Natural killer cell (primary cell): ENCODE data around the gene COL6A3. TPM values are rescaled to one million over a fixed set of nuclear protein-coding genes. Genes with fewer than 3 reads are reported as not detected.

Source experiments
- ATAC-seq, 3 donors: fragments of 150-1000 bp in 2 of 3; fragments of 200-7000 bp in 1 of 3; cut with Tn5 transposase; 1 replicate in 1 of 3; 2 replicates in 2 of 3; pipeline ENCODE4 v1.10.0; 2021; ENCODE audit warnings: mild to moderate bottlenecking in 2 of 3, moderate library complexity in 2 of 3
- DNase-seq, 2 donors: peaks; one replicate each; pipeline versions ENCODE4 v3.0.0 to v3.0.0-alpha.2; 2013 to 2021; ENCODE audit warnings: mixed read lengths in 1 of 2
- H3K27ac ChIP-seq: one replicate; pipeline ENCODE4 v1.5.1; 2013; ENCODE audit warnings: mild to moderate bottlenecking, low read length
- H3K27me3 ChIP-seq: one replicate; pipeline ENCODE4 v1.6.1; 2013; ENCODE audit warnings: low read length; ENCODE audit not compliant: control insufficient read depth, insufficient read depth
- H3K36me3 ChIP-seq: one replicate; pipeline ENCODE4 v1.6.1; 2013; ENCODE audit warnings: low read length; ENCODE audit not compliant: control insufficient read depth, insufficient read depth
- H3K4me1 ChIP-seq: one replicate; pipeline ENCODE4 v1.6.1; 2013; ENCODE audit warnings: low read length; ENCODE audit not compliant: control insufficient read depth, insufficient read depth
- H3K4me3 ChIP-seq: one replicate; pipeline ENCODE4 v1.5.1; 2013; ENCODE audit warnings: low read length
- H3K9me3 ChIP-seq: one replicate; pipeline ENCODE4 v1.6.1; 2013; ENCODE audit warnings: low read length; ENCODE audit not compliant: control insufficient read depth, insufficient read depth
- H3K27ac Mint-ChIP-seq, 2 donors: one replicate each; pipeline ENCODE4 v1.8.0; 2022; ENCODE audit warnings: mild to moderate bottlenecking in 2 of 2, mixed read lengths in 2 of 2, moderate library complexity in 1 of 2
- H3K27me3 Mint-ChIP-seq, 2 donors: one replicate each; pipeline ENCODE4 v1.8.0; 2022; ENCODE audit warnings: low read depth in 2 of 2, mixed read lengths in 2 of 2
- H3K36me3 Mint-ChIP-seq: one replicate; pipeline ENCODE4 v1.8.0; 2022; ENCODE audit warnings: mixed read lengths
- H3K4me1 Mint-ChIP-seq, 2 donors: one replicate each; pipeline ENCODE4 v1.8.0; 2022; ENCODE audit warnings: mixed read lengths in 2 of 2
- H3K4me3 Mint-ChIP-seq: one replicate; pipeline ENCODE4 v1.8.0; 2022; ENCODE audit warnings: mild to moderate bottlenecking, moderate library complexity, mixed read lengths
- H3K9me3 Mint-ChIP-seq, 2 donors: one replicate each; pipeline ENCODE4 v1.8.0; 2022; ENCODE audit warnings: mixed read lengths in 2 of 2
- WGBS: methylation state at CpG from one replicate; pipeline ENCODE4 v1.1.7; 2013; ENCODE audit warnings: missing lambda C conversion rate; ENCODE audit not compliant: insufficient coverage; 5-methylcytosine and 5-hydroxymethylcytosine counted together
- intact Hi-C: fragments of 100-400 bp; cut with micrococcal nuclease; formaldehyde crosslinking; loops from one replicate; pipeline ENCODE4 v1.14.2; 2022
- total RNA-seq, 4 donors: library from RNA; stranded (reverse); fragments of 120-200 nt in 1 of 4; gene quantifications; one replicate each; pipeline versions ENCODE4 v1.2.3 to v1.2.4, GENCODE V29; 2013 to 2022
- TF ChIP-seq, protein P1 (sequence below): fragments of 200-600 bp; IDR thresholded peaks from one replicate; pipeline ENCODE4 v1.8.0; 2022; ENCODE audit warnings: antibody characterized with exemption

Gene COL6A3, protein sequence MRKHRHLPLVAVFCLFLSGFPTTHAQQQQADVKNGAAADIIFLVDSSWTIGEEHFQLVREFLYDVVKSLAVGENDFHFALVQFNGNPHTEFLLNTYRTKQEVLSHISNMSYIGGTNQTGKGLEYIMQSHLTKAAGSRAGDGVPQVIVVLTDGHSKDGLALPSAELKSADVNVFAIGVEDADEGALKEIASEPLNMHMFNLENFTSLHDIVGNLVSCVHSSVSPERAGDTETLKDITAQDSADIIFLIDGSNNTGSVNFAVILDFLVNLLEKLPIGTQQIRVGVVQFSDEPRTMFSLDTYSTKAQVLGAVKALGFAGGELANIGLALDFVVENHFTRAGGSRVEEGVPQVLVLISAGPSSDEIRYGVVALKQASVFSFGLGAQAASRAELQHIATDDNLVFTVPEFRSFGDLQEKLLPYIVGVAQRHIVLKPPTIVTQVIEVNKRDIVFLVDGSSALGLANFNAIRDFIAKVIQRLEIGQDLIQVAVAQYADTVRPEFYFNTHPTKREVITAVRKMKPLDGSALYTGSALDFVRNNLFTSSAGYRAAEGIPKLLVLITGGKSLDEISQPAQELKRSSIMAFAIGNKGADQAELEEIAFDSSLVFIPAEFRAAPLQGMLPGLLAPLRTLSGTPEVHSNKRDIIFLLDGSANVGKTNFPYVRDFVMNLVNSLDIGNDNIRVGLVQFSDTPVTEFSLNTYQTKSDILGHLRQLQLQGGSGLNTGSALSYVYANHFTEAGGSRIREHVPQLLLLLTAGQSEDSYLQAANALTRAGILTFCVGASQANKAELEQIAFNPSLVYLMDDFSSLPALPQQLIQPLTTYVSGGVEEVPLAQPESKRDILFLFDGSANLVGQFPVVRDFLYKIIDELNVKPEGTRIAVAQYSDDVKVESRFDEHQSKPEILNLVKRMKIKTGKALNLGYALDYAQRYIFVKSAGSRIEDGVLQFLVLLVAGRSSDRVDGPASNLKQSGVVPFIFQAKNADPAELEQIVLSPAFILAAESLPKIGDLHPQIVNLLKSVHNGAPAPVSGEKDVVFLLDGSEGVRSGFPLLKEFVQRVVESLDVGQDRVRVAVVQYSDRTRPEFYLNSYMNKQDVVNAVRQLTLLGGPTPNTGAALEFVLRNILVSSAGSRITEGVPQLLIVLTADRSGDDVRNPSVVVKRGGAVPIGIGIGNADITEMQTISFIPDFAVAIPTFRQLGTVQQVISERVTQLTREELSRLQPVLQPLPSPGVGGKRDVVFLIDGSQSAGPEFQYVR (N-terminal part only)
- under 1 TPM; 0.10 to 0.31 (median 0.29) TPM for total RNA-seq
- 0.32 TPM for total RNA-seq (2013)

DNA sequence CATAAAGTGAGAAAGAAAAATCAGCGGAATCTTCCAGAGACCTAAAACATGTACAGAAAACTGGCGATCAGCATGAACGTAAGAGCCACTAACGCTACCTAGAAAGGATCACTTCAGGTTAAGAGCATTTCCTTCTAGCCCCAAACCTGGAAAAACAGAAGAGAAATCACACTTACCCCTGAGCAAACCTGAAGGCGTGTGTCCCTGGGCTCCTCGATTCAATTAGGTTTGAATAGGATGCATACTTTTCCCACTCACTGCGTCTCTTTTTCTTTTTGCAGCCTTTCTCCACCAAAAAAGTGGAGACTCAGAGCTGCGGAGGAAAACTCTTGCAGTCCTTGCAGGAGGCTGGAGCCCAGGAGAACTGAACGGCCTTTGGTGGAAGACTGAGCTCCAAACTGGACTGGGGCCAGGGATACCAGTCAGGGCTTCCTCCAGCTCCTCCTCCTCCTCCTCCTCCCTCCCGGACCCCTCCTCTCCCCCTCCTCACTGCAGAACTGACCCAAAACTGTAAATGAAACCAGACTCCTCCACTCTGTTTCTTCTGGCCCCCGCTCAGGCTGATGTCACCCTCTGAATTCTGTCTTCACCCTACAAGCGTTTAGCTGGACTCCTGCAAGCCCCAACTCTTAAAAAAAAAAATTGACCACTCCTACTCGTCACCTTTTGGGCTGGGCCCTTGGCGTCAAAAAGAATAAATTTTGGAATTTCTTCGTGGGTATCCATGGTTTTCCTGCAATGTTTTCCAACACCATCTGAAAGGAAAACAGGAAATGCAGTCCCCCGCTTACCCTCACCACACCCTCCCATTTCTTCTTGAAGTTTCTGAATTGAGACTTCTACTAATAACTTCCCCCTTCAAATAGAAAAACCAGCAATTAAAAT is at the start of gene COL6A3:
TSS of gene COL6A3 (minus strand) at position 388 of the 885 bp plus-strand sequence. CDS start 17,347 bp downstream, outside the sequence.
- H3K9me3 ChIP-seq = no peaks in the 10 kb centered on the region
- no peaks in the 10 kb centered on the region for H3K36me3 Mint-ChIP-seq
- DNase-seq (no peak), ATAC-seq (no peak)
- WGBS = 83% methylated on average over 15 of the region's 16 CpGs
- H3K4me3 ChIP-seq = no peak within 1 kb of the TSS
- intact Hi-C loops = no loop called here
- H3K27ac Mint-ChIP-seq = no peak within 1 kb of the TSS
- no peaks in the 10 kb centered on the region for H3K27me3 ChIP-seq
- H3K36me3 ChIP-seq = no peaks in the 10 kb centered on the region
- TF ChIP-seq, protein P1, sequence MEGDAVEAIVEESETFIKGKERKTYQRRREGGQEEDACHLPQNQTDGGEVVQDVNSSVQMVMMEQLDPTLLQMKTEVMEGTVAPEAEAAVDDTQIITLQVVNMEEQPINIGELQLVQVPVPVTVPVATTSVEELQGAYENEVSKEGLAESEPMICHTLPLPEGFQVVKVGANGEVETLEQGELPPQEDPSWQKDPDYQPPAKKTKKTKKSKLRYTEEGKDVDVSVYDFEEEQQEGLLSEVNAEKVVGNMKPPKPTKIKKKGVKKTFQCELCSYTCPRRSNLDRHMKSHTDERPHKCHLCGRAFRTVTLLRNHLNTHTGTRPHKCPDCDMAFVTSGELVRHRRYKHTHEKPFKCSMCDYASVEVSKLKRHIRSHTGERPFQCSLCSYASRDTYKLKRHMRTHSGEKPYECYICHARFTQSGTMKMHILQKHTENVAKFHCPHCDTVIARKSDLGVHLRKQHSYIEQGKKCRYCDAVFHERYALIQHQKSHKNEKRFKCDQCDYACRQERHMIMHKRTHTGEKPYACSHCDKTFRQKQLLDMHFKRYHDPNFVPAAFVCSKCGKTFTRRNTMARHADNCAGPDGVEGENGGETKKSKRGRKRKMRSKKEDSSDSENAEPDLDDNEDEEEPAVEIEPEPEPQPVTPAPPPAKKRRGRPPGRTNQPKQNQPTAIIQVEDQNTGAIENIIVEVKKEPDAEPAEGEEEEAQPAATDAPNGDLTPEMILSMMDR = no peak
- no peaks in the 10 kb centered on the region for H3K4me1 ChIP-seq
- H3K9me3 Mint-ChIP-seq = no peaks in the 10 kb centered on the region
- peaks cover 30 to 58% of the 10 kb centered on the region in 2 donors for H3K27me3 Mint-ChIP-seq
- H3K4me1 Mint-ChIP-seq = no peaks in the 10 kb centered on the region
- no peak within 1 kb of the TSS for H3K4me3 Mint-ChIP-seq
- no peak within 1 kb of the TSS for H3K27ac ChIP-seq

DNA sequence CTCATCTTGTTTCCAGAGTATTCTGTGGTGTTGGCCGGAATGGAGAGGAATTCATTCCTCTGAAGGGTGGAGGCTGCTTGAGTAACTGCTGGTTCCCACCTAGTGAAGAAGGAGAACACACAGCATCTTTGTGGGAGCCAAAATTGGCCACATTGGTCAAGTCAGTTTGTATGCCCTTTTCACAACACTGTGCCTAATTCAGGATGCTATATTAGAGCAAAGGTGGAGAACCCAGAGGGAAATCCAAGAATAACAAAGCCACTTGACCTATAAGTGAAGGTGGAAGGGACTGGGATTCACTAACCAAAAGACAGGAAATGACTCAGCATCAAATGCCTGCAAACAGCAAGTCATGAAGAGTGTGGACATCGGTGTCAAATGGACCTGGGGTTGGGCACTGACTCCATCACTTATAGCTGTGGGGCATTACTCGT is 45.8 kb upstream of the COL6A3 start:
- TF ChIP-seq, protein P1 = no peak
- intact Hi-C loops = no loop called here
- peaks cover 6 to 14% of the 10 kb centered on the region in 2 donors for H3K27me3 Mint-ChIP-seq
- Histone ChIP-seq H3K9me3 (no peaks in the 10 kb centered on the region), H3K4me1 (no peaks in the 10 kb centered on the region), H3K4me3 (no peak overlapping the region), H3K27me3 (no peaks in the 10 kb centered on the region), H3K36me3 (no peaks in the 10 kb centered on the region), H3K27ac (no peak overlapping the region)
- no peak overlapping the region for H3K4me3 Mint-ChIP-seq
- DNase-seq = no peak
- no peak overlapping the region for H3K27ac Mint-ChIP-seq
- WGBS = 93% methylated on average over 3 of the region's 3 CpGs
- H3K4me1 Mint-ChIP-seq = peaks cover 0 to 5% of the 10 kb centered on the region in 2 donors
- no peak for ATAC-seq
- no peaks in the 10 kb centered on the region for H3K9me3 Mint-ChIP-seq
- no peaks in the 10 kb centered on the region for H3K36me3 Mint-ChIP-seq

DNA sequence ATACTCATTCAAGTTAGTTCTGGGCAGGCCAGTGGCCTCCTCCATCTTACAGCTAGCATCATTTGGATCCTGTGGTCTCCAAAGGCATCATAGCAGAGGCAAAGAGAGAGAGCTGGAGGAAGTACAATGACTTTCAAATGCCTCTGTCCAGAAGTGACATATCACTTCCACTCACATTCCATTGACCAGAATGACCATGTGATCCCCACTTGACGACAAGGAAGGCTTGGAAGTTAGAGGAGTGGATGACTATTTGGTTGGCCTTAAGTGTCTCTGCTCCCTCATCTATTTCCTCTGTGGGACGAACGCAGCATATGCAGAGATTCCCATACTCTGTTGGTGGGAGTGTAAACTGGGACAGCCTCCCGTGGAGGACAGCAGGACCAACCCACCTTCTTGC is 45.3 kb upstream of the COL6A3 start:
- no peak for ATAC-seq
- no peak for DNase-seq
- Mint-ChIP-seq H3K9me3 (no peaks in the 10 kb centered on the region), H3K27me3 (peaks cover 6 to 14% of the 10 kb centered on the region in 2 donors), H3K27ac (no peak overlapping the region), H3K36me3 (no peaks in the 10 kb centered on the region), H3K4me3 (no peak overlapping the region), H3K4me1 (peaks cover 0 to 5% of the 10 kb centered on the region in 2 donors)
- no peak overlapping the region for H3K4me3 ChIP-seq
- no peaks in the 10 kb centered on the region for H3K9me3 ChIP-seq
- no peak overlapping the region for H3K27ac ChIP-seq
- H3K36me3 ChIP-seq = no peaks in the 10 kb centered on the region
- no peaks in the 10 kb centered on the region for H3K27me3 ChIP-seq
- H3K4me1 ChIP-seq = no peaks in the 10 kb centered on the region
- TF ChIP-seq, protein P1 = no peak
- intact Hi-C loops = no loop called here
- WGBS = 92% methylated on average over 4 of the region's 4 CpGs
